Coronary artery (tissue), 2 donors: ENCODE data around the gene GPR42.

Source experiments
- DNase-seq: peaks from one replicate; pipeline ENCODE4 v3.0.0-alpha.2; 2017; ENCODE audit warnings: low spot score
- H3K27ac ChIP-seq, 2 donors: fragments of 200-600 bp; sonication (generic); one replicate each; pipeline ENCODE4 v1.5.1; 2016 to 2019
- H3K4me3 ChIP-seq: fragments of 200-600 bp; sonication (generic); 2 replicates; pipeline ENCODE4 v1.5.1; 2016; ENCODE audit warnings: mild to moderate bottlenecking, moderate library complexity
- CTCF ChIP-seq: fragments of 200-600 bp; sonication (generic); IDR thresholded peaks from one replicate; pipeline ENCODE4 v1.5.1; 2019; ENCODE audit warnings: antibody characterized with exemption

Gene GPR42

DNA sequence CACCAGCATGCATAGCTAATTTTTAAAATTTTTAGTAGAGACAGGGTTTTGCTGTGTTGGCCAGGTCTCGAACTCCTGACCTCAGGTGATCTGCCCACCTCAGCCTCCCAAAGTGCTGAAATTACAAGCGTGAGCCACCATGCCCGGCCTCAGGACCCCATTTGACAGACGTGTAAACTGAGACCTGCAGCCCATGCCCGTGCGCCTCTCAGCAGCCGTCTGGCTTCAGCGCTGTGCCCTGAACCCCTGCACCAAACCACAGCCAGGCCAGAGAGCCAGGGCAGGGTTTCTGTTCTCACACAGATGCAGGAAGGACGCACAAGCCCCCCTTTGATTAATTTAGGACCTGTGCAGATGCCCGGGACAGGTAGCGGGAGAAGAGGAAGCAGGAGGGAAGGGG lies 30.4 kb upstream of the GPR42 start:
- TF ChIP-seq CTCF, result no peak
- H3K27ac ChIP-seq, result no peak overlapping the region
- no peak overlapping the region for H3K4me3 ChIP-seq
- DNase-seq, result no peak

DNA sequence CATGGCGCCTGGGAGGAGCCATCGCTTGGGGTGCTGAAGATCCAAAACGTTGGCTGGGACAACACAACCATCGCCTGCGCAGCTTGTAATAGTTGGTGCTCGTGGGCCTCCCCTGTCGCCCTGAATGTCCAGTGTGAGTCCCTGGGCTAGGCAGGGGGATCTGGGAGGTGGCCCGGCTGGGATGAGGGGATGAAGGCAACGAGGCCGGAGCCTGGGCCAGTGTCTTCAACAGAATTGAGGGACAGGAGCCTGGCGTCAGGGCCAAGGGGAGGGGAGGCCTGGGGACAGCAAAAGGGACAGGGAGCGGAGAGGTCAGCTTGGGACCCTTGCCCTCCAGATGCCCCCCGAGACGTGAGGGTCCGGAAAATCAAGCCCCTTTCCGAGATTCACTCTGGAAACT lies 29.9 kb upstream of the GPR42 start:
- H3K4me3 ChIP-seq, result no peak overlapping the region
- DNase-seq, result no peak

GRCh38 chr19:35341565-35342225 lies 29.2 kb upstream of the GPR42 start:
- TF ChIP-seq CTCF, result no peak
- Histone ChIP-seq H3K4me3 (no peak overlapping the region), H3K27ac (no peak overlapping the region)
- no peak for DNase-seq

More for the DNA sequence above, 29.9 kb upstream of the GPR42 start:
- H3K27ac ChIP-seq, result no peak overlapping the region
- TF ChIP-seq CTCF, result no peak

DNA sequence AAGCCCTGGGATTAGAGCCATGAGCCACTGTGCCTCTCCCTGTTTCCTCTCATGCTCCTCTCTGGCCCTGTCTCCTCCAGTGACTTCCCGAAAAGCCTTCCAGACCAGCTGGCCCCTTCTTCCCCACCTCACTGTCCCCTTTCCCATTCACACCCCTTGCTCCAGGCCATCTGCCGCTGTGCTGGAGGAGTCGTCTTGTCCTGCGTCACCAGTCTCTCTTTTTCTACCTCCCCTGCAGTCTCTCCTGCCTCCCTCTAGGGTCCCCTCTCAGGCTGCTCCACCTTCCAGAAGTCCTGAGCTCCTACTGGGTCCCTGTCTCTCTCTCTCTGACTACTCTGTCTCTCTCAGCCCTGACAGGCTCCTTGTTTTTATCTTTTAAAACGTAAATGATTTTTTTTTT lies 28.4 kb upstream of the GPR42 start:
- no peak for TF ChIP-seq CTCF
- no peak overlapping the region for H3K27ac ChIP-seq

DNA sequence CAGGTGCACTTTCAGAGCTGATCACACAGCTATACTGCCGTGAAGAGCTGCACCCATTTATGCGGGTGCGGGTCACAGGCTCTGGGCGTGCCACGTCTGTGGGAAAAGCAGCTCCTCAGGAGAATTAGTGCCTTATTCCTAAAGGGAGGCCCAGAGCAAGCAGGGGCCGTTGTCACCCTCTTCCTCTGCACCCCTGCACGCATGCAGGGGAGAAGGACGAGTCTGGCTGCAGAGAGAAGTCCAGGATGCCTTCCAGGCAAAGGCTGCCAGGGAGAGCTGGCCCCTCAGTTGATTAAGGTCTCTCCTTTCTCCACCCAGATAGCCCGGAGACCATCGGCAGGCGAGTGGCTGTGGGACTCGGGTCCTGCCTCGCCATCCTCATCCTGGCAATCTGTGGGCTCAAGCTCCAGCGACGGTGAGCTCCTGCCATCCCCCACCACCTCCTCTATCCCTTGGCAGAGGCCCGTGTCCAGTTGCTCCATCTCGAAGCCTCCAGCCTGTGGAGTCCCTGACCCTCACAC lies 26.3 kb upstream of the GPR42 start:
- H3K4me3 ChIP-seq, result no peak overlapping the region
- DNase-seq, result peak; percentile 65
- TF ChIP-seq CTCF, result no peak
- no peak overlapping the region for H3K27ac ChIP-seq

More for the DNA sequence above, 28.4 kb upstream of the GPR42 start:
- H3K4me3 ChIP-seq, result no peak overlapping the region
- DNase-seq, result no peak

GRCh38 chr19:35345671-35346111 lies 25.2 kb upstream of the GPR42 start:
- peak; percentile 45 for DNase-seq
- no peak overlapping the region for H3K27ac ChIP-seq
- no peak for TF ChIP-seq CTCF
- H3K4me3 ChIP-seq, result no peak overlapping the region
